GM21381 (cell line): Measurements from ENCODE around the gene MTCH2.
A peak's percentile ranks its signal among the peaks of the same experiment; 100 is the strongest.

ENCODE experiments used
- ATAC-seq: cut with Tn5 transposase; IDR thresholded peaks from one replicate; pipeline ENCODE4 v1.9.1; 2021; ENCODE audit warnings: mild to moderate bottlenecking, moderate library complexity; ENCODE audit not compliant: unreplicated experiment

MTCH2 gene

GRCh38 chr11:47592251-47592650 lies 50.1 kb downstream of the MTCH2 start:
- ATAC-seq = no peak

- ATAC-seq = no peak
Measured at GRCh38 chr11:47591764-47592163, 50.6 kb downstream of the MTCH2 start.

- ATAC-seq = no peak
Measured at GRCh38 chr11:47589977-47590861, 52.1 kb downstream of the MTCH2 start.

- no peak for ATAC-seq
Measured at GRCh38 chr11:47589584-47589976, 52.8 kb downstream of the MTCH2 start.

GRCh38 chr11:47589118-47589517 lies 53.2 kb downstream of the MTCH2 start:
- no peak for ATAC-seq

GRCh38 chr11:47587723-47588326 lies 54.5 kb downstream of the MTCH2 start:
- no peak for ATAC-seq

GRCh38 chr11:47587039-47587716 lies 55.2 kb downstream of the MTCH2 start:
- no peak for ATAC-seq

GRCh38 chr11:47586098-47586855 lies 56.1 kb downstream of the MTCH2 start, which contains the start of gene FAM180B:
Gene FAM180B, plus strand, starts transcription at chr11:47586678. Its CDS starts 91 bp downstream, at chr11:47586769.
- no peak for ATAC-seq

- ATAC-seq = no peak
Measured at GRCh38 chr11:47583844-47584243, 58.5 kb downstream of the MTCH2 start.

- peak; percentile 92 for ATAC-seq
Measured at GRCh38 chr11:47578524-47579494, 63.5 kb downstream of the MTCH2 start, which contains the start of the genes KBTBD4 and NDUFS3. Gene KBTBD4, minus strand, starts transcription at chr11:47578970. Its CDS starts 19 bp downstream, at chr11:47578951. Gene NDUFS3, plus strand, starts transcription at chr11:47579074. Its CDS starts 18 bp downstream, at chr11:47579092.

- no peak for ATAC-seq
Measured at GRCh38 chr11:47577460-47578041, 64.8 kb downstream of the MTCH2 start.

- ATAC-seq = no peak
Measured at GRCh38 chr11:47573321-47573720, 69.0 kb downstream of the MTCH2 start.

GRCh38 chr11:47572715-47573255 lies 69.6 kb downstream of the MTCH2 start:
- no peak for ATAC-seq

GRCh38 chr11:47571895-47572294 lies 70.5 kb downstream of the MTCH2 start:
- ATAC-seq = no peak

- ATAC-seq = no peak
Measured at GRCh38 chr11:47571357-47571729, 71.0 kb downstream of the MTCH2 start.

GRCh38 chr11:47570651-47571356 lies 71.6 kb downstream of the MTCH2 start:
- no peak for ATAC-seq

- ATAC-seq = no peak
Measured at GRCh38 chr11:47569646-47570045, 72.7 kb downstream of the MTCH2 start.
